Peyer's patch (tissue), 4 donors: ENCODE measurements around the gene CAMKK1. TPM values are rescaled to one million over a fixed set of nuclear protein-coding genes. Genes with fewer than 3 reads are reported as not detected.

Source experiments
- DNase-seq, 3 donors: peaks; one replicate each; pipeline ENCODE4 v3.0.0-alpha.2; 2017 to 2019
- H3K27ac ChIP-seq, 4 donors: fragments of 200-600 bp; sonication (generic); one replicate each; pipeline ENCODE4 v1.5.1; 2016 to 2019
- H3K27me3 ChIP-seq, 2 donors: fragments of 200-600 bp; sonication (generic); one replicate each; pipeline ENCODE4 v1.5.1; 2019
- H3K36me3 ChIP-seq, 3 donors: fragments of 200-600 bp; sonication (generic); one replicate each; pipeline ENCODE4 v1.5.1; 2016 to 2019
- H3K4me1 ChIP-seq, 4 donors: fragments of 200-600 bp; sonication (generic); one replicate each; pipeline ENCODE4 v1.5.1; 2016 to 2019
- H3K4me3 ChIP-seq, 4 donors: fragments of 200-600 bp; sonication (generic); 1 replicate in 3 of 4; 2 replicates in 1 of 4; pipeline ENCODE4 v1.5.1; 2016 to 2019; ENCODE audit warnings: mild to moderate bottlenecking in 1 of 4
- H3K9me3 ChIP-seq, 4 donors: fragments of 200-600 bp; sonication (generic); one replicate each; pipeline ENCODE4 v1.5.1; 2016 to 2019; ENCODE audit warnings: mild to moderate bottlenecking in 1 of 4
- CTCF ChIP-seq, 6 experiments: fragments of 450-650 bp in 4 of 6; fragments of 200-600 bp in 2 of 6; sonication (generic) in 1 of 6; IDR thresholded peaks; one replicate each; pipeline ENCODE4 v1.5.1; 2017 to 2019; ENCODE audit warnings: antibody characterized with exemption in 6 of 6, mild to moderate bottlenecking in 3 of 6, moderate library complexity in 1 of 6
- POLR2A ChIP-seq, 2 donors: fragments of 450-650 bp; IDR thresholded peaks; one replicate each; pipeline ENCODE4 v1.5.1; 2017; ENCODE audit warnings: antibody characterized with exemption in 2 of 2, mild to moderate bottlenecking in 2 of 2, moderate library complexity in 2 of 2
- total RNA-seq, 4 donors: library from RNA; depleted of rRNA; stranded (reverse); fragments of >200 nt; gene quantifications; one replicate each; pipeline ENCODE4 v1.1.0, GENCODE V29; 2016

The CAMKK1 gene
- total RNA-seq, 4 donors from 2014 or later = 2.5 to 13.2 (median 4.6) TPM

GRCh38 chr17:3867606-3868005 is 25.2 kb downstream of the CAMKK1 start:
- H3K27me3 ChIP-seq = no peaks in the 10 kb centered on the region
- peaks cover 0 to 5% (median 0%) of the 10 kb centered on the region in 3 donors for H3K36me3 ChIP-seq
- no peak for TF ChIP-seq POLR2A (IDR thresholded peaks at IDR 0.05)
- no peak for TF ChIP-seq CTCF (IDR thresholded peaks at IDR 0.05)
- DNase-seq = no peak
- H3K4me3 ChIP-seq = no peak overlapping the region
- H3K4me1 ChIP-seq = no peaks in the 10 kb centered on the region
- H3K9me3 ChIP-seq = no peaks in the 10 kb centered on the region
- no peak overlapping the region for H3K27ac ChIP-seq

DNA sequence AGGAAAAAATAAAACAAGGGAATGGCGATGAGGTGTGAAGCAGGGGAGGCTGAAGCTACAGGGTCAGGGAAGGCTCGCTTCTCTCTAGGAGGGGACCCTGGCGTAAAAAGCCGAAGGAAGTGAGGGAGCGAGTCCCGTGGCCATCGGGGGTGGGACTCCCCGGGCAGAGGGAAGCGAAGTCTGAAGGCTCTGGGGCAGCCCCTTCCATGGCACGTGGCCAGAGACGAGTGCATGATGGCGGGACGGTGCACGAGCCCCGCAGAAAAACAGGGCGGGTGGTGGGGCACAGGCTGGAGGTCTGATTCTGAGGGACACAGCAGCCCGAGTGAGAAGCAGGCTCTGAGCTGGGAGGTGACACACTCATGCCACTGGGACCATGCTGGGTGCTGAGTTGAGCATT is 25.7 kb downstream of the CAMKK1 start:
- no peak for DNase-seq
- Histone ChIP-seq H3K4me3 (no peak overlapping the region), H3K27me3 (no peaks in the 10 kb centered on the region), H3K4me1 (no peaks in the 10 kb centered on the region), H3K9me3 (no peaks in the 10 kb centered on the region), H3K36me3 (peaks cover 0 to under 1% (median 0%) of the 10 kb centered on the region in 3 donors), H3K27ac (no peak overlapping the region)
- TF ChIP-seq CTCF (IDR thresholded peaks at IDR 0.05) = no peak
- TF ChIP-seq POLR2A (IDR thresholded peaks at IDR 0.05) = no peak

GRCh38 chr17:3866276-3866675 is 26.6 kb downstream of the CAMKK1 start:
- Histone ChIP-seq H3K27ac (no peak overlapping the region), H3K27me3 (no peaks in the 10 kb centered on the region), H3K4me1 (no peaks in the 10 kb centered on the region), H3K9me3 (no peaks in the 10 kb centered on the region), H3K4me3 (no peak overlapping the region), H3K36me3 (no peaks in the 10 kb centered on the region)
- TF ChIP-seq CTCF (IDR thresholded peaks at IDR 0.05) (no peak), POLR2A (IDR thresholded peaks at IDR 0.05) (no peak)
- DNase-seq = no peak

- DNase-seq = no peak
- H3K36me3 ChIP-seq = no peaks in the 10 kb centered on the region
Measured at GRCh38 chr17:3865176-3865575, 27.7 kb downstream of the CAMKK1 start.

GRCh38 chr17:3864534-3864933 is 28.3 kb downstream of the CAMKK1 start:
- no peak overlapping the region for H3K27ac ChIP-seq
- no peak overlapping the region for H3K4me3 ChIP-seq
- H3K36me3 ChIP-seq = no peaks in the 10 kb centered on the region
- no peaks in the 10 kb centered on the region for H3K9me3 ChIP-seq
- DNase-seq = no peak
- no peaks in the 10 kb centered on the region for H3K27me3 ChIP-seq
- H3K4me1 ChIP-seq = no peaks in the 10 kb centered on the region
- TF ChIP-seq CTCF (IDR thresholded peaks at IDR 0.05) (no peak), POLR2A (IDR thresholded peaks at IDR 0.05) (no peak)

More at GRCh38 chr17:3865176-3865575, 27.7 kb downstream of the CAMKK1 start:
- H3K27me3 ChIP-seq = no peaks in the 10 kb centered on the region
- no peak overlapping the region for H3K4me3 ChIP-seq
- no peaks in the 10 kb centered on the region for H3K4me1 ChIP-seq
- H3K27ac ChIP-seq = no peak overlapping the region
- H3K9me3 ChIP-seq = no peaks in the 10 kb centered on the region
- no peak for TF ChIP-seq CTCF (IDR thresholded peaks at IDR 0.05)
